ENCODE results near the gene TBCD. TPM values are rescaled to one million over a fixed set of nuclear protein-coding genes. Genes with fewer than 3 reads are reported as not detected.
"Not testable (repeated sequence)": the region's sequence is repeated elsewhere in the genome, so short reads cannot be mapped to it uniquely, and the experiment has no call there.

Gene TBCD
- total RNA-seq, 1 donor from 2014 or later, result 156 TPM

- Histone ChIP-seq H3K27me3 (no peaks in the 10 kb centered on the region), H3K9me3 (peaks cover 0 to 8% of the 10 kb centered on the region in 2 donors), H3K4me3 (no peak overlapping the region), H3K4me1 (peaks cover 0 to 9% of the 10 kb centered on the region in 2 donors), H3K27ac (no peak overlapping the region), H3K36me3 (peaks cover 40 to 41% of the 10 kb centered on the region in 2 donors)
- no peak for TF ChIP-seq CTCF (IDR thresholded peaks at IDR 0.05)
- intact Hi-C loops (cut with DNase I), result loop anchor here (2.0 kb wide), 1 partner anchor 13 kb away; no protein-coding TSS in a partner anchor
- no peak for DNase-seq (ENCODE audit: low spot score in 2 of 2)
Measured at GRCh38 chr17:82737967-82738877, 13.6 kb upstream of the TBCD start.

- Histone ChIP-seq H3K36me3 (peaks cover 45 to 51% of the 10 kb centered on the region in 2 donors), H3K27me3 (no peaks in the 10 kb centered on the region), H3K9me3 (peaks cover 0 to 8% of the 10 kb centered on the region in 2 donors), H3K4me1 (peaks cover 0 to 3% of the 10 kb centered on the region in 2 donors), H3K4me3 (no peak overlapping the region), H3K27ac (no peak overlapping the region)
- DNase-seq (ENCODE audit: low spot score in 2 of 2), result no peak
- TF ChIP-seq CTCF (IDR thresholded peaks at IDR 0.05), result no peak
- intact Hi-C loops (cut with DNase I), result no loop called here
Measured at GRCh38 chr17:82740906-82741759, 10.7 kb upstream of the TBCD start.

GRCh38 chr17:82743344-82744219, 8.3 kb upstream of the TBCD start:
- no peak for DNase-seq (ENCODE audit: low spot score in 2 of 2)
- peaks cover 0 to 14% of the 10 kb centered on the region in 2 donors for H3K9me3 ChIP-seq
- no peaks in the 10 kb centered on the region for H3K4me1 ChIP-seq
- intact Hi-C loops (cut with DNase I), result no loop called here
- no peaks in the 10 kb centered on the region for H3K27me3 ChIP-seq
- no peak for TF ChIP-seq CTCF (IDR thresholded peaks at IDR 0.05)
- H3K4me3 ChIP-seq, result no peak overlapping the region
- H3K36me3 ChIP-seq, result peaks cover 40 to 51% of the 10 kb centered on the region in 2 donors
- H3K27ac ChIP-seq, result no peak overlapping the region

GRCh38 chr17:82744736-82745135, 7.1 kb upstream of the TBCD start:
- H3K27me3 ChIP-seq; intact Hi-C loops (cut with DNase I); DNase-seq (ENCODE audit: low spot score in 2 of 2); H3K4me3 ChIP-seq; H3K27ac ChIP-seq; H3K4me1 ChIP-seq: not testable (repeated sequence)
- H3K36me3 ChIP-seq, result peaks cover 38 to 45% of the 10 kb centered on the region in 2 donors
- H3K9me3 ChIP-seq, result peaks cover 0 to 14% of the 10 kb centered on the region in 2 donors

- H3K36me3 ChIP-seq, result peaks cover 30 to 37% of the 10 kb centered on the region in 2 donors
- intact Hi-C loops (cut with DNase I), result no loop called here
- no peak overlapping the region for H3K27ac ChIP-seq
- H3K27me3 ChIP-seq, result no peaks in the 10 kb centered on the region
- peaks cover 0 to 12% of the 10 kb centered on the region in 2 donors for H3K9me3 ChIP-seq
- no peak for TF ChIP-seq CTCF (IDR thresholded peaks at IDR 0.05)
- no peak for DNase-seq (ENCODE audit: low spot score in 2 of 2)
- no peak overlapping the region for H3K4me3 ChIP-seq
- H3K4me1 ChIP-seq, result no peaks in the 10 kb centered on the region
Measured at GRCh38 chr17:82745524-82745923, 6.3 kb upstream of the TBCD start.

All from ascending aorta (tissue), 2 donors.